ENCODE results near the gene TMEM223.
"Not testable (repeated sequence)": the region's sequence is repeated elsewhere in the genome, so short reads cannot be mapped to it uniquely, and the experiment has no call there.

Gene TMEM223, protein sequence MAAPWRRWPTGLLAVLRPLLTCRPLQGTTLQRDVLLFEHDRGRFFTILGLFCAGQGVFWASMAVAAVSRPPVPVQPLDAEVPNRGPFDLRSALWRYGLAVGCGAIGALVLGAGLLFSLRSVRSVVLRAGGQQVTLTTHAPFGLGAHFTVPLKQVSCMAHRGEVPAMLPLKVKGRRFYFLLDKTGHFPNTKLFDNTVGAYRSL

DNA sequence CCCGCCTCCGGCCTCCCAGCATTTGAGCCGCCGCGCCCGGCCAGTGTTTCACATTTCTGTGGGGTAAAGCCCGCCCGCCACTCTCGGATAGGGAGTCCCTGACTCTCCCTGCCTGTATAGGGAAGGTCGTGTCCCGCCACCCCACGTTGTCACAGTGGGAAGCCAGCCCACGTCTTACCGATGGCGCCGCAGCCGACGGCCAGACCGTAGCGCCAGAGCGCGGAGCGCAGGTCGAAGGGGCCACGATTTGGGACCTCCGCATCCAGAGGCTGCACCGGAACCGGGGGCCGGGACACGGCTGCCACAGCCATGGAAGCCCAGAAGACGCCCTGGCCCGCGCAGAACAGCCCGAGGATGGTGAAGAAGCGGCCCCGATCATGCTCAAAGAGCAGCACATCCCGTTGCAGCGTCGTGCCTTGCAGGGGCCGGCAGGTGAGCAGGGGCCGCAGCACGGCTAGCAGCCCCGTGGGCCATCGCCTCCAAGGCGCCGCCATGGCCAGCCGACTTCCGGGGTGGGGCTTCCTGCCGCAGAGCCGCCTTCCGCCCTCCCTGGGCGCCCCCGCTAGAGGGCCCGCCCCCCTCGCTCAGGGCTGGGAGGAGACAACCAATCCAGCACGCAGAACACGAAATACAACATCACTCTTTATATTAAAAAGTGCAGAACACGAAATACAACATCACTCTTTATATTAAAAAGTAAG lies at the start of gene TMEM223:
Gene TMEM223, minus strand, starts transcription at position 506 of the 701 bp plus-strand sequence. Its CDS starts 12 bp downstream, at position 494.
- DNase-seq (ENCODE audit: low spot score): peak; percentile 92

DNA sequence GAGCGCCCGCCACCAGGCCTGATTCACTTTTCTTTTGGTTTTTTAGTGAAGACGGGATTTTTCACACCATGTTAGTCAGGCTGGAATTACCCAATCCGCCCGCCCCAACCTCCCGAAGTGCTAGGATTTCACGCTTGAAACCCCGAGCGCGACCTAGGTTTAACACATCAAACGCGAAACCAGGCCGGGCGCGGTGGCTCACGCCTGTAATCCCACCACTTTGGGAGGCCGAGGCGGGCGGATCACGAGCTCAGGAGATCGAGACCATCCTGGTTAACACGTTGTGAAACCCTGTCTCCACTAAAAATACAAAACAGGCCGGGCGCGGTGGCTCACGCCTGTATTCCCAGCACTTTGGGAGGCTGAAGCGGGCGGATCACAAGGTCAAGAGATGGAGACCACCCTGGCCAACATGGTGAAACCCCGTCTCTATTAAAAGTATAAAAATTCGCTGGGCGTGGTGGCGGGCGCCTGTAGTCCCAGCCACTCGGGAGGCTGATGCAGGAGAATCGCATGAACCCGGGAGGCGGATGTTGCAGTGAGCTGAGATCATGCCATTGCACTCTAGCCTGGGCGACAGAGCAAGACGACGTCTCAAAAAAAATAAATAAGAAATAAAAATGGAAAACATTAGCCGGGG lies 49.0 kb upstream of the TMEM223 start:
- DNase-seq (ENCODE audit: low spot score): peak; percentile 78

DNA sequence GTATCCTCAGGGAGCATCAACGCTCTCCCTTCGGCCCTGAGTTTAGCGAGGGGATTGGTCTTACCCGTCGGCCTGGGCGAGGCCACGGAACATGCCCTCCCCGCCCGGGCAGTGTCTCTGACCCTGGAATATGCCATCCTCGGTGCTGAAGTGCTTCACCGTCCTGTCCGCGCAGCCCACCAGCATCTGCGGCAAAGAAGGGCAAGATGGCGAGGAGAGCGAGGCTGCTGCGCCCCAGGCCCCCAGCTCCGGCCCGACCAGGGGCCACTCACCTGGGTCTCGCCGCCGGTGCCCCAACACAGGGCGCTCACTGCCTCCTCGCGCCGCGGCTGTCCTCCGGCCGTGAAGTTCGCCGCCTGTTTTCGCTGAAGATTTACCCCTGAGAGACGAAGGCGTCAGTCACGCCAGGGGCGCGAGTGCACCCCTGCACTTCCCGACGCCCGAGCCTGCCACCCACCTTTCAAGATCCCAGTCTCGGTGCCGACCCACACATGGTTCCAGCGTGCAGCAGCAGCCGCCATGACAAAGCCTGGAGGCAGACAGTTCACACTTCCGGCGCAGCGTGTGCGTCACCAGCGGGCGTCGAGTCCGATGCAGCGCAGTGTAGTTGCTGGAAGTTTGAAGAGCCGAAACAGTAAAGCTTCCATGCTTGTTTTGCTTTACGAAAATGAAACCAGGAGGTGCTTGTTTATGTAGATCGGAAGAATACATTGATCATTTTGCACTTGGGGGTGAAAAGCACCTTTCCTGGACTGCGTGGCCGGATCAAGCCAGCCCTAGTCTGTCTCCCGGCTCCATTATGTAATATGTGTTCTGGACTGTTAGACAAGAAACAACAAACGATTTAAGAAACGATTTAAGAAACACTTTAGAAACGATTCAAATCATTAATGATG lies 47.5 kb upstream of the TMEM223 start, which contains the start of gene WDR74:
Gene WDR74, minus strand, starts transcription at position 541 of the 896 bp plus-strand sequence. Its CDS starts 20 bp downstream, at position 521.
- peak; percentile 95 for DNase-seq (ENCODE audit: low spot score)

DNA sequence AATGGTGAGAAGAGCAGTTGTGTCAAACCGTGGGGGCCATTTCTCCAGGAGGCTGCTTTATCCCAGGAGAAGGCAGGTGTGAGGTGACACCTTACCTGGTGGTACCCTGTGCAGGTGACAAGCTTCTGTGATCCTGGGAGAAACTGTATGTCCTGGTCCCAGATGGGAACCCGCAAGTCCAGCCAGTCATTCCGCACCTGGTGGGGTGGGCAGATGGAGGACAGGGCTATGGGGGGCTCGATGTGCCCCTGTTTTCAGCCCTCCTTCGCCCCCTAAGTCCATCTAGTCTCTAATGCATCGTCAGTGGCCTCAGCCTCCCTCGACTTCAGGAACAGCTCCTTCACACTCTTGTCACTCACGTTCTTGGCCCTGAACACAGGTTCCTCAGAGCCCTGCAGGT lies 43.5 kb upstream of the TMEM223 start:
- DNase-seq (ENCODE audit: low spot score): no peak

DNA sequence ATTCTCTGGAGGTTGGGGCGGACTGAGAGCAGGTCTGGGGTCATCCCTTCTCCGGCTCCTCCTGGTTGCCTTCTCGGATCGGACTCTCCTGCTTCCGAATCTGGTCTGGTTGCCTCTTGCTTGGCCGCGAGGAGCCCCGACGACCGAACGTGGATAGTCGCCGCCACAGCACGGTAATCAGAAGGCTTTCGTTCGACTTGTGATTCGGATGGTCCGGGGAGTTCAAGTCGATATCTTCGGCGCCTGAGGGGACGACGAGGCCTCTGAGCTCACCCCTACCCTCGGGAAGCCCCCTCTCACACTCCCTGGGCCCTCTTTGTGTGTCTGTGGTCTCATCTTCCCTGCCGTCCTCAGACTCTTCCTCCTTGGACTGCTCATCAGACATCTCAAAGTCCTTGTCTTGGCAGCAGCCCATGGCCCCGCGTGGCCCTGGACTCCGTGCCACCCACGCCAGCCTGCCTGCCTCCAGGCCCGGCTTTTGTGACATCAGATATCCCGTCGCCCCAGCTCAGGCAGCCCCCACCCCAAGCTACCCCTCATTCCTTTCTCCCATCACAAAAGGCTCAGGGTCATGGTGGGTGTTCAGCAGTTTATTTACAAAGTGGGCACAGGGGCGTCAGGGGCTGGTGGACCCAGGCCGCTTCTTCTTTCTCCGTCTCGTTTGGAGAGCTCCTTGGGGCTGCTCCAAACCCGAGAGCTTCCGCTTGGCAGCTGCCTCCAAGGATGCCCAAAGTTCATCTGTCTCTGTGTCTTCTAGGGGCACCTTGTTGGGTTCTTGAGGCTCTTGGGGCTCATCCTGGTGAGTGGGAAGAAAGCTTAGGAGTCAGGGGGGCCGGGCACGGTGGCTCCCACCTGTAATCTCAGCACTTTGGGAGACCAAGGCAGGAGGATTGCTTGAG lies 40.8 kb upstream of the TMEM223 start, which contains the start of gene TEX54:
Gene TEX54, minus strand, starts transcription at position 506 of the 899 bp plus-strand sequence.
- DNase-seq (ENCODE audit: low spot score): no peak

DNA sequence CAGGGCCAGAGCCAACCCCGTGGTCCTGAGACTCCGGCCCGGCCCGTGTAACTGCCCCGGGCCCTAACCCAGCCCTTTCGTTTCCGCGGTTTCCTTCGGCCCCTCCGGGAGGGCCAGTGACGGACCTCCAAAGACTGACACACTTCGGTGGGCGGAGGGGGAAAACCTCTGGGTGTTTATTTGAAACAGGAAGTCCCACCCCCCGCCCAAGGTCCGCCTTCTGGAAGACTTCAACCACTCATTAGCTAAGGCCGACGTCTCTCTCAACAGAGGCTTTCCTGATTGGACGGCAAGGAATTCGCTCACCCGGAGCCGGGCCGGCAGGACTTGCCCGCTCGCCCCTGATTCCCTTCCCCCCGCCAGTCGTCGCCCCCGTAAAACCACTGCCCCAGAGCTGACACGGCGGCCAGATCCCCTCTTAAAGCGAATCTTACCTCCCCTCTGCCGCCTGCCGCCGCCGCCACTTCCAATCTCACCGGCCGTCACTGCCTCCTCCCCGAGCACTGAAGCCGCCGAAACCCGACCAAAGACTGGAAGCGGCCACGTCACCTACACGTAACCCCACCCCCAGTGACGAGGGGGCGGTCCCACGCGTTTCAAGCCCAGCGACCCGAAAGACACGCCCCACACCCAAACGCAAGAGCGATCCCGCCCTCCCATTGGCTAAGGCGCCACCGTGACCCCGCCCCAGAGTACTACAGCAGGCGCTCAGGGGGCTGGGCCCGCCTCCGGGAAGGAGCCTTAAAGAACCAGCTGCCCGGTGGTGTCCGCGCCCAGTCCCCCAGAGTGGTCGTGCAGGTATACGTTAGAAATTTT lies 39.9 kb upstream of the TMEM223 start, which contains the start of gene STX5:
Gene STX5, minus strand, starts transcription at position 532 of the 816 bp plus-strand sequence. CDS start 808 bp downstream, outside the sequence.
- peak; percentile 100 for DNase-seq (ENCODE audit: low spot score)

DNA sequence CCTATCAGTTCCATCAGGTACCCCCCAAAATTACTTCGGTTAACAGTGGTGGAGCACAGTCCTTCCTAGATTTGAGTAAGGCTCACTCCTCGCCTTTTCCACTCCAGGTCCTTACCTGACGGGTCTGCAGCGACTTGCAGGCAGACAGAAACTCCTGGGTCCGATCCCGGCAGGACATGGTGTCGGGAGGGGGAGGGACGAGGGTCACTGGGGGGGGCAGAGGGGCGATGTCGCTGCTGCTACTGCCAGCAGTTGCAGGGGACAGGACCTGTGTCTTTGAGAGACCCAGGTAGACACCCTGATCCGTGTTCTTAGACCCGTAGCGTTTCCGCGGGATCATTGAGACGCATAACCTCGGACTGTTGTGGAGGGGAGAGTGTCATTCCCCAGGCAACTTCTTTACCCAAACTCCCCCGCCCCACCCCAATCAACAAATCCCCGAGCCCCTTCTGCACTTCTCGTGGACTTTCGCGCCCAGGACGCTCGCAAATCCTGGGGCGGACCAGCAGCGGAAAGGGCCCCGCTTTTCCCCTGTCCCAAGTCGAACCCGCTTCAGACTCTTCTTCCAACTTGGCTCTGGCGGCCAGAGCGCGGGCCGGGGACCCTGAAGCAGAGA lies 39.2 kb upstream of the TMEM223 start:
- DNase-seq (ENCODE audit: low spot score): no peak

DNA sequence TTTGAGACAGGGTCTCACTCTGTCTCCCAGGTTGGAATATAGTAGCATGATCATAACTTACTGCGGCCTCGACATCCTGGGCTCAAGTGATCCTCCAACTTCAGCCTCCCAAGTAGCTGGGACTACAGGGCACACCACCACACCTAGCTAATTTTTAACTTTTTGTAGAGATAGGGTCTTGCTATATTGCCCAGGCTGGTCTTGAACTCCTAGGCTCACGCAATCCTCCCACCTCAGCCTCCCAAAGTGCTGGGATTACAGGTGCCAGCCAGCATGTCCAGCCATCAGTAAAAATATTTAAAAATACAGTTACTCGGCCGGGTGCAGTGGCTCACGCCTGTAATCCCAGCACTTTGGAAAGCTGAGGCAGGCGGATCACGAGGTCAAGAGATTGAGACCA lies 36.3 kb upstream of the TMEM223 start:
- DNase-seq (ENCODE audit: low spot score): not testable (repeated sequence)

DNA sequence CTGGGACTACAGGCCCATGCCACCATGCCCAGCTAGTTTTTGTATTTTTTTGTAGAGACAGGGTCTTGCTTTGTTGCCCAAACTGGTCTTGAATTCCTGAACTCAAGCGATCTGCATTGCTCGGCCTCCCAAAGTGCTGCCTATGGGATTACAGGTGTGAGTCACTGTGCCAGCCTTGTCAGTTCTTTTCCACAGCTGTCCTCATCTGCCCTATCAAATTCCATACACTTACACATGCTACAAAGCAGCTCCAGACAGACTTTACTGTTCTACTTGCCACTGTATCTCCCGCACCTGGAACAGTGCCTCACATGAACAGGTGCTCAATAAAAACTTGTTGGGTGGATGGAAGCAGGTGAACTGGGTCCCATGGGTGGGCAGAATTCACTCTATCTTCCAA lies 31.9 kb upstream of the TMEM223 start:
- DNase-seq (ENCODE audit: low spot score): no peak

DNA sequence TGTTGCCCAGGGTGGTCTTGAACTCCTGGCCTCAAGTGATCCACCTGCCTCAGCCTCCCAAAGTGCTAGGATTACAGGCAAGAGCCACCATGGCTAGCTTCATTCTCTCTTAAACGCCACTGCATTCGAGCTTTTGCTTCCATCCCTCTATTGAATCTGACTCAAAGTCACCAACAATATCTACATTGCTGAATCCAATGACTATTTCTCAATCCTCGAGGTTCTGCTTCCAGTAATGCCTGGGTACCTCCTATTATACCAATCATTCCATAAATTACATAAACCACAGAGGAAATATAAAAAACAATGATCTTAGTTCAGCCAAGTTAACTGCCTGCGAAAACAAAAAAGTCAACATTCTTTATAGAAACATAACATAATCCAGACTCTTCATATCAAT lies 25.3 kb upstream of the TMEM223 start:
- DNase-seq (ENCODE audit: low spot score): no peak

DNA sequence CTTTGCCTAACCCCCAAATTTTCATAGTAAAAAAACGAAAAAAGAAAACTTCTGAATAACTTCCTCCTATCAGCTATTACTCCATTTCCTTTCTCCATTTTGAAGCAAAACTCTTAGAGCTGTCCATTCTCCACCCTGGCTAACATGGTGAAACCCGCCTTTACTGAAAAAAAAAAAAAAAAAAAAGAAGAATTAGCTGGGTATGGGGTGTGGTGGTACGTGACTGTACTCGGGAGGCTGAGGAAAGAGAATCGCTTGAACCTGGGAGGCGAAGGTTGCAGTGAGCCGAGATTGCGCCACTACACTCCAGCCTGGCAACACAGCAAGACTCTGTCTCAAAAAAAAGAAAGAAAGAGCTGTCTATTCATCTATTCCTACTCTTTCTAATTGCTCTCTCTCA lies 24.8 kb upstream of the TMEM223 start:
- DNase-seq (ENCODE audit: low spot score): no peak

DNA sequence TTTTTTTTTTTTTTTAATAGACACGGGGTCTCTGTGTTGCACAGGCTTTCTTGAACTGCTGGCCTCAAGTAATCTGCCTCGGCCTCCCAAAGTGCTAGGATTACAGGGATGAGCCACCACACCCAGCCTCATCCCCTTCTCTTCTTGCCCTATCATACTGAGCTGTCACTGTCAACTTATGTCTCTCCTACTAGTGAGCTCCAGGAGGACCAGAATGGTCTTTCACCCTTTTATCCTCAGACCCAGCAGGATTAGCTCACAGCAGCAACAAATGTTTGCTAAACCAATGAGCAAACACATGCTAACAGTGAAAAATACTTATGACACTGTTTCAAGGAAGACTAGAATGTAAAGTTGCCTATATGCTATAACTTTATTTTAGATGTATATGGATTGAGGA lies 19.9 kb upstream of the TMEM223 start:
- no peak for DNase-seq (ENCODE audit: low spot score)

DNA sequence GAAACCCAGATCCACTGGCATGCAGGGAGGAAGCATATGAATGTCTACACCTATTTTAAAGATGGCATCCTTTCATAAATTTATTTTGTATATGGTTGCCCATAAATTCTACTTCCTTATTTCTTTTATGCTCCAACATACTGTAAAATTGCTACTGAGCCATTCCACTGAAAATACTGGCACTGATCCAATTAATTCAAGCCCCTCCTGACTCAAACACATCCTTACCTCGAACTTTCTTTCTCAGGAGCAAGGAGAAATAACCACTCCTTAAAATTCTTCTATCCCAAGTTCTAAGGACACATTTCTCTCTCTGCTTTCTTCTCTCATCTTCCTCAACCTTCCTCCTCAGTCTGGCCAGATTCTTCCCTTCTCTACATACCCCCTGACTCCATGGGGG lies 18.9 kb upstream of the TMEM223 start:
- no peak for DNase-seq (ENCODE audit: low spot score)

DNA sequence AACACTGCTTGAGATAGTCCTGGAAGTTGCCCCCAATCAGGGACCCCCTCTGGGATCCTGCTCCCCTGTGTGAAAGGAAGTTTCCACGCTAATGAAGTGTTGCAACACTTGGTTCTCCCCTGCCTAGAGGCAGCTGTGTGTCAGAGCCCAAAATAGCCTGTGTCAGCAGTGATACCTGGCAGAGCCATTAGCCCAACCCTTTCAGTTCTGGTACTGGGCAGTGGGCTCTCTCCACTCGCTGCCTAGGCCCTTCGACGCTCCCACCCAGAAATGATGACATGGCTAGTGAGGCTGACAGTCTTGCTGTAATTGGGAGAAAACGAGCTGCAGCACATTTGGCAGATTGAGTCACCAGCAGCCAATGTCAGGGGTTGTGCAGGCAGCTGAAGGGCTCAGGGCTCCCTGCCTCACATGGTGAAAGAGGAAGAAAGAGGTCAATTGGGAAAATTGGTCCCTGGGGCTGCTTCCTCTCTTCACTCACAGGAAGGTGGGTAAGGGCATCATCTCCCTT lies 14.9 kb upstream of the TMEM223 start:
- DNase-seq (ENCODE audit: low spot score): no peak

DNA sequence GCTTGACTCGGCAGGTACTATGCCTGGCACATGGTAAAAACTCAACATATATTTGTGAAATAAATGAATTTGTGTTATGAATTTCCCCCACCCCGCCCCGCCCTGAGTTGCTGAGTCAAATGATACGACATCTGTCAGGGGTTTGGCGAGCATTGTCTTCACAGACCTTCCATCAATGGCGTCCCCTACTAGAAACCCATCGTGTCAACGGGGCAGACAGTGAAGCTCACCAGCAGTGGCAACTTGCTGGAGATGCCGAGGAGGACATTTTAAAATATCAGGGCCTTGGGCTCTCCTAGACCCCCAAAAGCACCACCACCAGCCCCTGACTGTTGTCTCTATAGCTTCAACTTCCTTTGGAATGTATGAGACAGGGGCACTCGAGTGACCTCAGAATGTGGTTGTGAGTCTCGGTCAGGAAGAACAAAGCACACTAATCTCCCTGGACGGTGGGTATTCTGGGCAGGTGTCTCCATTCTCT lies 14.2 kb upstream of the TMEM223 start:
- DNase-seq (ENCODE audit: low spot score): no peak

DNA sequence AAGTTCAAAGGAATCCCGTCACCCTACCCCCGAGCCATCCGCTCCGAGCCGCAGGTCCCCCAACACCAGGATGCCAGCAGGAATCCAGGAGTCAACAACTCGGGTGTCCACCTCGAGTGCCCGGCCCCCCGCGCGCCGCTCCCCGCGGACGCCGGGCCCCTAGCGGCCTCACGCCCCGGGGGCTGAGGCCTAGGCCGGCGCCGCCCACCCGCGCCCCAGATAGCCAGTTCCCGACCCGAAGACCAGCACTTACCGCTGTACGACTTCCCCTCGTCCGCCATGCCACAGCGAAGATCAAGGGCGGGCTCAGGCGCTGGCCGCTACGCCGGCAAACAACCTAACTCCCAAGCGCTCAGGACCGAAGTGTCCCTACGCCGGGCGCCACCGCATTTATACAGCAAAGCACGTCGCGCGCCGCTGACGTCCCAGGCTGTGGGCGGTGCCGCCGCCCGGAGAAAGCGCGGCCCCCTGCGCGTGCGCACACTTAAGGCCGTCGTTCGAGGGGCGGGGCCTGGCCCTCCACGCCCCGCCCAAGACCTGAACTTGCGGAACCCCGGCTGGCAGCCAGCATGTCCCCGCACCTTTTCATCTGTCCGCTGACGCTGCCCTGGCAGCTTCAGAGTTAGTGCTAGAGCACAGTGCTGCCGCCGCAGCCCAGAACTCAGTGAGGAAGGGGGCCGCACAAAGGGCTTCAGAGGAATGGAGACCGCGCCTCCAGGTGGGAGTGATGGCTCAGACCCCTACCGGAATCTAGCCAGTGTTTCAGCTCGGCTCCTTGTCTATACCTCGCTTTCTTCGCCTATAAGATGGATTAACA lies 13.5 kb upstream of the TMEM223 start, which contains the start of gene NXF1:
Gene NXF1, minus strand, starts transcription at position 365 of the 817 bp plus-strand sequence. Its CDS starts 84 bp downstream, at position 281.
- peak; percentile 97 for DNase-seq (ENCODE audit: low spot score)

DNA sequence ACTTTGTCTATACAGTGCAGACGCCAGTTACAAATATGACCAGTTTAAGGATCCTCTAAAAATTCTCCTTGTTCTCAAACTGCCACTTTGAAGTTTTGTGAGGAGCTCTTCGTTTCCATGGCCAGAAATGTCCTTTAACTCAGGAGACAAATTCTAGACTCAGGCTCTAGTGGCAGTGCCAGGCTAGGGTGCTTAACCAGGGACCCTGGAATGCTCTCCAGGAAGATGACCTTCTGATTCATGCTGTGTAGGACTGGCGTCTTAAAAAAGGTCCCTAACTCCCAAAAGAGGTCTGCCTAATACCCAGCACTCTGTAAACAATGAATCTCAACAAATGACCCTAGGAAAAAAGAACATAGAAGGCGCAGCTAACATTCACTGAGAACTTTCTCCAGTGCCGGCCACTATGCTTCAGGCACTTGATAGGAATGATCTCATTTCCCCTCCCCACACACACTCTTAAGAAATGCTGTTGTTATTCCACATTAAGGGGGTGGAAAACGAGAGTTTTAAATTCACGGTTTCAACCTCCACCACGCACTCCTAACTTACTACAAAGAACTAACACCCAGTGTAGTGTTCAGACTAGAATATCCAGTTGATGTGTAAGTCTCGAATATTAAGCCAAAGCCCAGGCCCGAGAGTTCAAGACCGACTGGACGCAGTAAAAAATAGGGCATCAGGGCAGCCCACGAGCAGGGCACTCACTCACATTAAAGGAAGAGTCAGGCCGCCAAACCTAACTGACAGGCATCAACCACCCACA lies 12.7 kb upstream of the TMEM223 start:
- DNase-seq (ENCODE audit: low spot score): no peak

Data from left forelimb (tissue), 1 donor.